HEK293T (cell line): Measurements from ENCODE around the gene JCAD.

Source experiments
- CTCF ChIA-PET: fragments of 350-600 bp; formaldehyde crosslinking; extraction: SDS; loops from one replicate; lab custom pipeline; 2021; ENCODE audit warnings: antibody characterized with exemption, inconsistent platforms; lab: Yijun Ruan, JAX
- POLR2A ChIA-PET: fragments of 350-600 bp; formaldehyde crosslinking; extraction: SDS; loops from one replicate; lab custom pipeline; 2020; ENCODE audit warnings: antibody characterized with exemption, inconsistent platforms; lab: Yijun Ruan, JAX
- DNase-seq: peaks from one replicate; pipeline ENCODE4 v3.0.0; 2012; ENCODE audit warnings: mixed read lengths; ENCODE audit errors: extremely low spot score
- ARNT ChIP-seq: fragments of 450-650 bp; IDR thresholded peaks from 2 replicates; pipeline ENCODE4 v1.6.1; 2017; ENCODE audit warnings: mild to moderate bottlenecking
- BHLHE40 ChIP-seq: fragments of 450-650 bp; IDR thresholded peaks from 2 replicates; pipeline ENCODE4 v1.6.1; 2016; ENCODE audit warnings: mild to moderate bottlenecking, moderate library complexity, borderline replicate concordance
- CTBP1 ChIP-seq: fragments of 450-650 bp; IDR thresholded peaks from 2 replicates; pipeline ENCODE4 v1.6.1; 2016; ENCODE audit warnings: borderline replicate concordance
- ELF4 ChIP-seq: fragments of 450-650 bp; IDR thresholded peaks from 2 replicates; pipeline ENCODE4 v1.6.1; 2017; ENCODE audit warnings: antibody characterized with exemption
- FOXA1 ChIP-seq: fragments of 450-650 bp; IDR thresholded peaks from 2 replicates; pipeline ENCODE4 v1.6.1; 2016; ENCODE audit warnings: mild to moderate bottlenecking
- FOXK2 ChIP-seq: fragments of 450-650 bp; IDR thresholded peaks from 2 replicates; pipeline ENCODE4 v1.6.1; 2016; ENCODE audit warnings: mild to moderate bottlenecking
- FOXM1 ChIP-seq: fragments of 450-650 bp; IDR thresholded peaks from 2 replicates; pipeline ENCODE4 v1.6.1; 2017; ENCODE audit warnings: mild to moderate bottlenecking, borderline replicate concordance
- HDGF ChIP-seq: fragments of 450-650 bp; IDR thresholded peaks from 2 replicates; pipeline ENCODE4 v1.6.1; 2017; ENCODE audit warnings: antibody characterized with exemption, borderline replicate concordance
- L3MBTL2 ChIP-seq: fragments of 450-650 bp; conservative IDR thresholded peaks from 2 replicates; pipeline ENCODE4 v1.6.1; 2016; ENCODE audit warnings: mild to moderate bottlenecking
- LEF1 ChIP-seq: fragments of 450-650 bp; IDR thresholded peaks from 2 replicates; pipeline ENCODE4 v1.6.1; 2017; ENCODE audit warnings: mild to moderate bottlenecking, borderline replicate concordance
- NFRKB ChIP-seq: fragments of 450-650 bp; IDR thresholded peaks from 2 replicates; pipeline ENCODE4 v1.6.1; 2016; ENCODE audit warnings: mild to moderate bottlenecking, moderate library complexity
- SP1 ChIP-seq: fragments of 450-650 bp; IDR thresholded peaks from 2 replicates; pipeline ENCODE4 v1.6.1; 2017
- SUZ12 ChIP-seq: fragments of 450-650 bp; IDR thresholded peaks from 2 replicates; pipeline ENCODE4 v1.6.1; 2016; ENCODE audit warnings: mild to moderate bottlenecking
- TARDBP ChIP-seq: fragments of 450-650 bp; IDR thresholded peaks from 2 replicates; pipeline ENCODE4 v1.6.1; 2016
- ZNF384 ChIP-seq: fragments of 450-650 bp; IDR thresholded peaks from 2 replicates; pipeline ENCODE4 v1.6.1; 2016
- TF ChIP-seq, protein P1 (sequence below): fragments of 450-650 bp; IDR thresholded peaks from 2 replicates; pipeline ENCODE4 v1.6.1; 2016

The JCAD gene

DNA sequence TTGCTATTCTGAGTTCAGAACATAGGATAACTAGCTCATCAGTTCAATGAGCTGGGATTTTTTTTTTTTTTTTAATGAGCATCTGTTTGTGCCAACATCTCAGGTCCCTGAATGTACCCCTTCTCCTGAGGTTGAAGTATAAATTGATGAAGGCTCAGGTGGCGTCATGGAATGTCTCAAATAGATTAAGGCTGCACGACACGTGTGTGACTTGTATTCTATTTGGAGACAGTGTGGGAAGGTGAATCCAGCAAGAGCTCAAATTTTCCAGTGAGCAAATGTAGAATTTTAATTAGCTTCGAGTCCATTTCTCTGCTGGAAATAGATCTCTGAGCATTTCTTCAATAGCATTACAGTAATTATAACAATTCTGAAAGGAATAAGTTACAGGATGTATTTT, 37.2 kb upstream of the JCAD start:
- ChIA-PET POLR2A (no interaction called here), CTCF (no interaction called here)
- DNase-seq: no peak
- TF ChIP-seq LEF1 (no peak), ELF4 (no peak), ARNT (no peak), BHLHE40 (no peak), FOXM1 (no peak), HDGF (no peak), NFRKB (no peak), SP1 (no peak), SUZ12 (no peak), FOXK2 (no peak), FOXA1 (no peak), L3MBTL2 (no peak), TARDBP (no peak), ZNF384 (no peak), CTBP1 (no peak)
- TF ChIP-seq, protein P1, sequence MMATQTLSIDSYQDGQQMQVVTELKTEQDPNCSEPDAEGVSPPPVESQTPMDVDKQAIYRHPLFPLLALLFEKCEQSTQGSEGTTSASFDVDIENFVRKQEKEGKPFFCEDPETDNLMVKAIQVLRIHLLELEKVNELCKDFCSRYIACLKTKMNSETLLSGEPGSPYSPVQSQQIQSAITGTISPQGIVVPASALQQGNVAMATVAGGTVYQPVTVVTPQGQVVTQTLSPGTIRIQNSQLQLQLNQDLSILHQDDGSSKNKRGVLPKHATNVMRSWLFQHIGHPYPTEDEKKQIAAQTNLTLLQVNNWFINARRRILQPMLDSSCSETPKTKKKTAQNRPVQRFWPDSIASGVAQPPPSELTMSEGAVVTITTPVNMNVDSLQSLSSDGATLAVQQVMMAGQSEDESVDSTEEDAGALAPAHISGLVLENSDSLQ: no peak

- no peak for TF ChIP-seq L3MBTL2
- TF ChIP-seq HDGF: no peak
- TF ChIP-seq ELF4: no peak
- no peak for TF ChIP-seq ARNT
- TF ChIP-seq NFRKB: no peak
- no peak for TF ChIP-seq BHLHE40
- TF ChIP-seq FOXA1: no peak
- TF ChIP-seq CTBP1: no peak
- no peak for TF ChIP-seq SP1
- TF ChIP-seq, protein P1: no peak
- no peak for TF ChIP-seq ZNF384
- TF ChIP-seq FOXK2: no peak
- no peak for TF ChIP-seq SUZ12
- TF ChIP-seq LEF1: no peak
- TF ChIP-seq TARDBP: no peak
- no peak for TF ChIP-seq FOXM1
- no peak for DNase-seq
- CTCF ChIA-PET: no interaction called here
- POLR2A ChIA-PET: no interaction called here
Measured at GRCh38 chr10:30095631-30096422, 36.4 kb upstream of the JCAD start.

DNA sequence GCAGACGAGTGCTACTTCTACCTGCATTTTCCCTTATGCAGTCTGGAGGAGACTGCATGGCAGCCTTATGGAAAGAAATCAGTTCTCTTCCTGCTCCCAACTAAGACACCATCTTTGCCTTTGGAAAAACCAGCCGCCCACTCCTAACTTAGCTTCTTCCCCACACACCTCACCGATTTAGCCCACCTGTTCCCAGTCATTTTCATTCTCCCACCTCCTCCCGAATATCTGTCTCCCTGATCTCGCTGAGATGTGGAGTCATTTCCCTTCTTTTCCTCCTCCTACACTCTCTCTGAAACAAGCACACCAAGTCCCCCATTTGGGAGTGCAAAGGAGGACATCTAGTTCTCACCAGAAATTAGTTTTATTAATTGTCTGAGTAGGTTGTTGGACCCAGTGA, 35.2 kb upstream of the JCAD start:
- TF ChIP-seq ELF4: no peak
- TF ChIP-seq TARDBP: no peak
- TF ChIP-seq ARNT: no peak
- TF ChIP-seq SUZ12: no peak
- POLR2A ChIA-PET: no interaction called here
- no peak for DNase-seq
- CTCF ChIA-PET: no interaction called here

DNA sequence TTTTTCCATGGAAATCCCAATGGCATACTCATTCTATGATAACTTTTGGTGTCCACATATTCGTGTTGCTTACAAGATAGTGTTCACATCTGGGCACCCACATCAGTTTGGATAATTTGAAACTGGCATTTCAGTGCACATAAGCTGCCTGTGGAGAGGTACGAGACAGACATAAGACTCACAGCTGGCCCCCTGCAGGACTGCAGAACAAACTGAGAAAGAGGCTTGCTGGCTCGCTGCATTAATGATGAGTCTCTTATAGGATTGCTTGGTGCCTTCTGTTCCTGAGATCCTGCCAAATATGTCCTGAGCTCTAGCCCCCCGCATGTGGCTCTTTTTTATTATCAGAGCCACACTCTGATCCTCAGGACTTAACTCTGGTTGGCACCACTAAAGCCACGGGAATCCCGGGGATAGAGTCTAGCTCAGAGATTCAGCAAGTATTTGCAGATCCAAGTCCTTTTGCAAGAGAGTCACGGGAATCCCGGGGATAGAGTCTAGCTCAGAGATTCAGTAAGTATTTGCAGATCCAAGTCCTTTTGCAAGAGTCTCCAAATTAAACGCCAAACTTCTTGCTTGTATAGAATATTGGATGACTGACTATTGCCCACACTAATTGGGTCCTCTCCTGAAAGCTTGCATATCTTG, 34.0 kb upstream of the JCAD start:
- no peak for DNase-seq
- CTCF ChIA-PET: interaction anchor here (0.6 to 1.3 kb wide), 3 partner anchors 22 to 1688 kb away, joined by 3 read pairs; no protein-coding TSS in a partner anchor
- TF ChIP-seq ELF4 (no peak), BHLHE40 (no peak), ZNF384 (no peak), FOXA1 (no peak), ARNT (no peak), CTBP1 (no peak), FOXM1 (no peak), NFRKB (no peak), FOXK2 (no peak), L3MBTL2 (no peak), SUZ12 (no peak)
- TF ChIP-seq, protein P1: no peak
- POLR2A ChIA-PET: no interaction called here

DNA sequence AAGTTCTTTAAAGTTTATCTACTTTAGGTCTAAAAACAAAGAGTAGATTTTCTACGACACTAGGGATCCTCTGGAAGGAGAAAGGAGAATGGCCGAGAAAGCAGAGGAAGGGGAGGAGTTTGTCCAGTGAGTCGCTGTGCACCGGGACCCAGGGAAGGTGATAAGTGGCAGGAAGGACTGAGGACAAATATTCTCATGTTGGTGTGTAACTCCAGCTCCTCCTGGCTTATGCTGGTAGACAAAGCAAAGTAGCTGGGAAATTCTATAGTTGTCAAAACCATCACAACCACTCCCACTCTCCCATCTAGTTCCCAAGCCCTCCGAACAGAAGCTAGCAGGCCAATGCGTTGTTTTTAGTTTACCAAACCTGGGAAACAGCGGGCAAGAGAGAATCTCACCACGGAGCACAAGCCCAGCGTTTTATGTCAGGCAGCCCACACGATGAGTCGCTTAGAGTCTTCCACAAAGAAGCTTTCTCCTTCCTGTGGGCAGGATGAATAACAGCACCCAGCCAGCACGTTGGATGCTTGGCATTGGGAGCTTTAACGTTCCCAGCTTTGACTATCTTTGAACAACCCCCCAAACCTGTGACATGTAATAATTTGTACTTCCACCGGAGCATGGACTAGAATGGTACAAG, 32.9 kb upstream of the JCAD start:
- POLR2A ChIA-PET: no interaction called here
- DNase-seq: no peak
- TF ChIP-seq TARDBP (no peak), NFRKB (no peak), ELF4 (no peak), CTBP1 (no peak), FOXK2 (no peak), LEF1 (no peak), HDGF (no peak), ARNT (no peak), FOXM1 (no peak), L3MBTL2 (no peak), FOXA1 (no peak), SUZ12 (no peak), ZNF384 (no peak), SP1 (no peak), BHLHE40 (no peak)
- TF ChIP-seq, protein P1: no peak
- CTCF ChIA-PET: interaction anchor here (0.8 to 1.3 kb wide), 2 partner anchors 21 to 121 kb away, joined by 3 read pairs; no protein-coding TSS in a partner anchor
